AG09309 (cell line): ENCODE data around the gene HPCA.

Source experiments
- DNase-seq: peaks from one replicate; pipeline ENCODE4 v3.0.0-alpha.2; 2010; ENCODE audit warnings: low read depth
- H3K4me3 ChIP-seq: 2 replicates; pipeline ENCODE4 v1.5.1; 2011; ENCODE audit warnings: mild to moderate bottlenecking, low read depth, low read length, moderate library complexity; ENCODE audit not compliant: control insufficient read depth
- CTCF ChIP-seq: IDR thresholded peaks from 2 replicates; pipeline ENCODE4 v1.5.1; 2011; ENCODE audit warnings: mild to moderate bottlenecking, low read depth, low read length, inconsistent platforms; ENCODE audit not compliant: insufficient read depth, control insufficient read depth; ENCODE audit errors: missing control alignments

Gene HPCA

DNA sequence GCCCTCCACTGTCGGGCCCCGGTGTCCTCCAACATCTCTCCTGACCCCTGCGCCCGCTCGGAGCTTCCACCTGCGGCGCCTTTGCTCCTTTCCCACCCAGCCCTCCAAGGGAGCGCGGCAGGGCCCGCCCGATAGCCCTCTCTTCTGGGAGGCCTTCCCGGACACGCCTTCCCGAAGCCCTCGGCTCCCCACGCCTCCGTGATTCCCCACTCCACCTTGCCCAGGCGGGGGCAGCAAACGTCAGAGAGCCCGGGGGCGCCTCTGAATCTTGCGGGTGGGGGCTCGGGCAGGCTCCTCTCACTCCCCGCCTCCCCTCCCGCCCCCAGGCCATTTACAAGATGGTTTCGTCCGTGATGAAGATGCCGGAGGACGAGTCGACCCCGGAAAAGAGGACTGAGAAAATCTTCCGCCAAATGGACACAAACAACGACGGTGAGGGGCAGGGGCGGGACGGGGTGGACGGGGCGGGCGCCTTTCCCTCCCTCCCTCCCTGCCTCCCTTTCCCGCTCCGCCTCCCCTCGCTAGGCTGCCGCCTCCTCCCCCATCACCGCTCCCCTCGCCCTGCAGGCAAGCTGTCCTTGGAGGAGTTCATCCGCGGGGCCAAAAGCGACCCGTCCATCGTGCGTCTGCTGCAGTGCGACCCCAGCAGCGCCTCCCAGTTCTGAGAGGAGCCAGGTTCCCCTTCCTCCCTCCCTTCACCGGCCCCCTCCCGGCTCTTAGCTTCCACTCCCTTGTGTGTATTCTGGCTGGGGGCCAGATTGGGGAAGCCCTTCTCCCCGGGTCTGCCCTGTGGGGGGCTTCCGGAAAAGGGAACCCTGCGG lies 7.1 kb downstream of the HPCA start:
- peak overlapping the region; percentile 54 for H3K4me3 ChIP-seq
- no peak for DNase-seq
- peak; percentile 28 for TF ChIP-seq CTCF

- H3K4me3 ChIP-seq, result no peak overlapping the region
- no peak for DNase-seq
- TF ChIP-seq CTCF, result no peak
These were observed 7.8 kb downstream of the HPCA start for GRCh38 chr1:32894019-32894600.

DNA sequence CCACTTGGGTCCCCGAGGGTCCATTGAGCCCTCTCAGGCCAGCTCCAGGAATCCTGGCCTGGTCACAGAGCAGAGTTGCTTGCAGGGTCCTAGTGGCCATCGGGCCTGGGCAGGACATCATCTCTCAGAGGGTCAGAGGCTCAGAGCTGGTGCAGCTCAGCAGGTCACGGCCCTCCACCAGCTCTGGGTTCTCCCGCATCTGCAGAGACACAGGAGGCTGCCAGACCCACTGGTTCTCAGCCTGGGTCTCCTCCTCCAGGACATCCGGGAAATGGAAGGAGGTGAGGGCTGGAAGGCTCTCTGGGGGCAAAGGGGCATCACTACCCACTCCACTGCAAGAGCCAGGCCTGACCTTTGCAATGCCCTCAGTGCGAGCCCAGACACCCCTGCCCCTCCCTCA lies 8.4 kb downstream of the HPCA start:
- no peak overlapping the region for H3K4me3 ChIP-seq
- DNase-seq, result no peak
- no peak for TF ChIP-seq CTCF

- H3K4me3 ChIP-seq, result no peak overlapping the region
- TF ChIP-seq CTCF, result no peak
- DNase-seq, result no peak
These were observed 9.3 kb downstream of the HPCA start for GRCh38 chr1:32895325-32896215.

DNA sequence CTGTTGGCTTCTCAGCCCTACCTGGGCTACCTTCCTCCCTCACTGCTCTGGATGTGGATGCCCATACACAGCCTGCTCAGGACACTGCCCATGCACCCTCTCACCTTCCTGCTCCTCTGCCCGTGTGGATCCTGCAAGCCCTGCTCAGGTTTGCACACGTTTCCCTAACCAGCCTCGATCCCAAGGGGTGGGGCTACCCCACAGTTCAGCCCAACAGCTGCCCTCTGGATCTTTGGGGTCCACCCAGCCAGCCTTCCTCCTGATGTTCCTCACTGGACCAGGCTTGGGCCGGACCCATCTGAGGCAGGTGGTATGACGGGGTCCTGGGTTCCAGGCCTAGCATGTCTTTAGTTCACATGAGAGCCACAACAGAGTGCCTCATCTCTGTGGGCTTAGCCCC lies 10.2 kb downstream of the HPCA start:
- TF ChIP-seq CTCF, result no peak
- DNase-seq, result no peak
- no peak overlapping the region for H3K4me3 ChIP-seq
